Glutamatergic neuron (in vitro differentiated cells): ENCODE results near the gene CYSLTR2. TPM values are rescaled to one million over a fixed set of nuclear protein-coding genes. Genes with fewer than 3 reads are reported as not detected.

Source experiments
- DNase-seq: peaks from one replicate; pipeline ENCODE4 v3.0.0; 2022
- H3K27ac Mint-ChIP-seq: one replicate; pipeline ENCODE4 v1.8.0; 2020; ENCODE audit warnings: mild to moderate bottlenecking, mixed read lengths, inconsistent platforms; ENCODE audit not compliant: unreplicated experiment
- H3K27me3 Mint-ChIP-seq: one replicate; pipeline ENCODE4 v1.8.0; 2020; ENCODE audit warnings: mild to moderate bottlenecking, moderate library complexity, mixed read lengths, inconsistent platforms; ENCODE audit not compliant: unreplicated experiment
- H3K36me3 Mint-ChIP-seq: one replicate; pipeline ENCODE4 v1.8.0; 2020; ENCODE audit warnings: mild to moderate bottlenecking, mixed read lengths, inconsistent platforms; ENCODE audit not compliant: unreplicated experiment
- H3K4me1 Mint-ChIP-seq: one replicate; pipeline ENCODE4 v1.8.0; 2020; ENCODE audit warnings: mild to moderate bottlenecking, low read depth, mixed read lengths, inconsistent platforms; ENCODE audit not compliant: unreplicated experiment
- H3K4me3 Mint-ChIP-seq: one replicate; pipeline ENCODE4 v1.8.0; 2020; ENCODE audit warnings: mild to moderate bottlenecking, mixed read lengths, inconsistent platforms; ENCODE audit not compliant: unreplicated experiment
- H3K9me3 Mint-ChIP-seq: one replicate; pipeline ENCODE4 v1.8.0; 2020; ENCODE audit warnings: mild to moderate bottlenecking, moderate library complexity, mixed read lengths, inconsistent platforms; ENCODE audit not compliant: unreplicated experiment
- CTCF ChIP-seq: fragments of 200-600 bp; sonication (generic); IDR thresholded peaks from one replicate; pipeline ENCODE4 v1.5.0; 2021; ENCODE audit not compliant: partially characterized antibody, unreplicated experiment
- long read RNA-seq: library from polyadenylated mRNA; unstranded; transcript quantifications from one replicate; pipeline ENCODE4 v2.0.0, GENCODE V29; 2020; ENCODE audit not compliant: unreplicated experiment
- total RNA-seq: library from RNA; stranded (reverse); fragmentation: NEBNext Ultra II Directional; extraction: Animal tissue kit (Norgen Biotek cat#: 25700); gene quantifications from one replicate; pipeline ENCODE4 v1.2.1, GENCODE V29; 2021; ENCODE audit not compliant: unreplicated experiment

Gene CYSLTR2
- total RNA-seq, result 4.9 TPM
- long read RNA-seq, partial matches to known transcripts, result 0 of 1 reads
- long read RNA-seq, other reads (novel, unspliced or antisense), result 1 of 1 reads

- H3K4me3 Mint-ChIP-seq, result peak within 1 kb of the TSS; percentile 69
- no peak for TF ChIP-seq CTCF
- H3K27ac Mint-ChIP-seq, result peak within 1 kb of the TSS; percentile 78
- DNase-seq, result no peak
- peaks cover 4% of the 10 kb centered on the region for H3K27me3 Mint-ChIP-seq
- peaks cover 35% of the 10 kb centered on the region for H3K4me1 Mint-ChIP-seq
- peaks cover 3% of the 10 kb centered on the region for H3K36me3 Mint-ChIP-seq
- peaks cover 7% of the 10 kb centered on the region for H3K9me3 Mint-ChIP-seq
Measured at GRCh38 chr13:48653472-48653939, at the start of gene CYSLTR2. Gene CYSLTR2, plus strand, starts transcription at chr13:48653929. Its CDS starts 52,889 bp downstream, at chr13:48706818.

- no peak overlapping the region for H3K27ac Mint-ChIP-seq
- H3K36me3 Mint-ChIP-seq, result peaks cover 2% of the 10 kb centered on the region
- no peak overlapping the region for H3K4me3 Mint-ChIP-seq
- TF ChIP-seq CTCF, result no peak
- peaks cover 2% of the 10 kb centered on the region for H3K27me3 Mint-ChIP-seq
- peaks cover 2% of the 10 kb centered on the region for H3K9me3 Mint-ChIP-seq
- no peaks in the 10 kb centered on the region for H3K4me1 Mint-ChIP-seq
- no peak for DNase-seq
Measured at GRCh38 chr13:48615049-48615448, 38.7 kb upstream of the CYSLTR2 start.

- H3K27ac Mint-ChIP-seq, result no peak overlapping the region
- H3K9me3 Mint-ChIP-seq, result peaks cover 2% of the 10 kb centered on the region
- H3K27me3 Mint-ChIP-seq, result peaks cover 2% of the 10 kb centered on the region
- no peaks in the 10 kb centered on the region for H3K4me1 Mint-ChIP-seq
- no peak for TF ChIP-seq CTCF
- H3K4me3 Mint-ChIP-seq, result no peak overlapping the region
- H3K36me3 Mint-ChIP-seq, result peaks cover 5% of the 10 kb centered on the region
- no peak for DNase-seq
Measured at GRCh38 chr13:48618937-48619336, 34.8 kb upstream of the CYSLTR2 start.

GRCh38 chr13:48621056-48621455, 32.7 kb upstream of the CYSLTR2 start:
- Mint-ChIP-seq H3K27ac (no peak overlapping the region), H3K9me3 (peaks cover 2% of the 10 kb centered on the region), H3K4me3 (no peak overlapping the region), H3K36me3 (peaks cover 5% of the 10 kb centered on the region), H3K4me1 (no peaks in the 10 kb centered on the region), H3K27me3 (no peaks in the 10 kb centered on the region)
- no peak for DNase-seq
- TF ChIP-seq CTCF, result no peak

GRCh38 chr13:48624016-48624415, 29.7 kb upstream of the CYSLTR2 start:
- Mint-ChIP-seq H3K27ac (no peak overlapping the region), H3K4me1 (no peaks in the 10 kb centered on the region), H3K4me3 (no peak overlapping the region), H3K9me3 (no peaks in the 10 kb centered on the region), H3K27me3 (no peaks in the 10 kb centered on the region), H3K36me3 (peaks cover 5% of the 10 kb centered on the region)
- TF ChIP-seq CTCF, result no peak
- no peak for DNase-seq
